Activated naive CD8-positive, alpha-beta T cell treated with anti-CD3 and anti-CD28 coated beads for 36 hours (primary cell): ENCODE data around the gene NELFE. TPM values are rescaled to one million over a fixed set of nuclear protein-coding genes. Genes with fewer than 3 reads are reported as not detected.
A peak's percentile ranks its signal among the peaks of the same experiment; 100 is the strongest.

Experiments
- DNase-seq: peaks from one replicate; pipeline ENCODE4 v3.0.0; 2021
- H3K27ac Mint-ChIP-seq: one replicate; pipeline ENCODE4 v1.8.0; 2022; ENCODE audit warnings: mild to moderate bottlenecking, moderate library complexity, mixed read lengths
- H3K27me3 Mint-ChIP-seq: one replicate; pipeline ENCODE4 v1.8.0; 2022; ENCODE audit warnings: mild to moderate bottlenecking, mixed read lengths
- H3K36me3 Mint-ChIP-seq: one replicate; pipeline ENCODE4 v1.8.0; 2021; ENCODE audit warnings: mild to moderate bottlenecking, mixed read lengths
- H3K4me1 Mint-ChIP-seq: one replicate; pipeline ENCODE4 v1.8.0; 2021; ENCODE audit warnings: mixed read lengths
- H3K4me3 Mint-ChIP-seq: one replicate; pipeline ENCODE4 v1.8.0; 2022; ENCODE audit warnings: mild to moderate bottlenecking, moderate library complexity, mixed read lengths
- H3K9me3 Mint-ChIP-seq: one replicate; pipeline ENCODE4 v1.8.0; 2022; ENCODE audit warnings: mixed read lengths
- total RNA-seq, 2 experiments: library from RNA; stranded (reverse); gene quantifications; one replicate each; pipeline ENCODE4 v1.2.3, GENCODE V29; 2021

The NELFE gene
- total RNA-seq, 2 experiments from 2014 or later = 73.8 to 75.5 TPM

DNA sequence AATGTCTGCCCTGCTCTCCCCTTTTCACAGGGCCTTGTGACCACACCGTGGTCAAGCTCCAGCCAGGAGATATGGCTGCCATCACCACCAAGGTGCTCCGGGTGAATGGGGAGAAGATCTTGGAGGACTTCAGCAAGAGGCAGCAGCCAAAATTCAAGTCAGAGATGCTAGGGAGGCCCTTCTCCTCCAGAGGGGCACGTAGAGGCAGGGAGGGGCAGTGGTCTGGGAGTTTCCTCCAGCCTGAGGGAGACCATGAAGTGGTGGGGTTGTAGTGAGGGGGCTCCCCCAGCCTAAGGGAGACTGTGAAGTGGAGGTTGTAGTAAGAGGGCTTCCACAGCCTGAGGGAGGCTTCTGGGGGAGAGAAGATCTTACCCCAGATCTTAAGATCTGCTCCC, 9.2 kb upstream of the NELFE start:
- H3K27me3 Mint-ChIP-seq = no peaks in the 10 kb centered on the region
- H3K4me3 Mint-ChIP-seq = no peak overlapping the region
- H3K36me3 Mint-ChIP-seq = peaks cover 21% of the 10 kb centered on the region
- peaks cover 26% of the 10 kb centered on the region for H3K4me1 Mint-ChIP-seq
- DNase-seq = no peak
- H3K27ac Mint-ChIP-seq = peak overlapping the region; percentile 18
- no peaks in the 10 kb centered on the region for H3K9me3 Mint-ChIP-seq

DNA sequence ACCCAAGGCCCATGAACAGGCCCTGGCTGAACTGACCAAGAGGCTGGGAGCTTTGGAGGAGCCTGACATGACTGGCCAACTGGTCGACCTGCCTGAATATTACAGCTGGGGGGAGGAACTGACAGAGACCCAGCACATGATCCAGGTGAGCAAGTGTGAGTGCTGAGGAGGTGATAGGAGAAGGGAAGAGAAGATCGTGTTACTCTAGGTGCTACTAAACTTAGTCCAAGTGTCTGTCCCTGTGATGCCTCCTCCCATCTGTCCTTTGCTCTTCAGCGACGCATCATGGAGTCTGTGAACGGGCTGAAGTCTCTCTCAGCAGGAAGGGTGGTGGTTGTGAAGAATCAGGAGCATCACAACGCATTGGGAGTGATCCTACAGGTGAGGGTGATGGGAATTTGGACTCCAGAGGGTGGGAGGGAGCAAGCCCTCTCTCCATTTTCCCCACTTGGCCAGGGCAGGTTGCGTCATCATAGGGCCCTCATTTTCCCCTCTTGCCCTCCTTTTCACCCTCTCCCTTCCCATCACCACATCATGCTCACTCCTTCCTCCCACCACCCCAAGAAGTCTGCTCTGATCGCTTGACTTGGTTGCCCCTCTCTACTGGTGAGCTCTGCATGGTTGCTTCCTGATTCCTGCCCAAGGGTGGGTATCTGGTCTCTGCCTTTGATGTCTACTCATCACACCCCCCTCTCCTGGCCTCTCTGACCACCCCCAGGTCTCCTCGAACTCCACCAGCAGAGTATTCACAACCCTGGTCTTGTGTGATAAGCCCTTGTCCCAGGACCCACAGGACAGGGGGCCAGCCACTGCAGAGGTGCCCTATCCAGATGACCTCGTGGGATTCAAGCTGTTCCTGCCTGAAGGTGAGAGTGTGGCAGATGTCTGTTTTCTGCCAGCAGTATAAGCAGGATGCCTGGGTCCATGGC, 8.5 kb upstream of the NELFE start:
- no peak overlapping the region for H3K4me3 Mint-ChIP-seq
- no peak for DNase-seq
- H3K4me1 Mint-ChIP-seq = peaks cover 23% of the 10 kb centered on the region
- peaks cover 26% of the 10 kb centered on the region for H3K36me3 Mint-ChIP-seq
- no peaks in the 10 kb centered on the region for H3K27me3 Mint-ChIP-seq
- peak overlapping the region; percentile 18 for H3K27ac Mint-ChIP-seq
- H3K9me3 Mint-ChIP-seq = no peaks in the 10 kb centered on the region

DNA sequence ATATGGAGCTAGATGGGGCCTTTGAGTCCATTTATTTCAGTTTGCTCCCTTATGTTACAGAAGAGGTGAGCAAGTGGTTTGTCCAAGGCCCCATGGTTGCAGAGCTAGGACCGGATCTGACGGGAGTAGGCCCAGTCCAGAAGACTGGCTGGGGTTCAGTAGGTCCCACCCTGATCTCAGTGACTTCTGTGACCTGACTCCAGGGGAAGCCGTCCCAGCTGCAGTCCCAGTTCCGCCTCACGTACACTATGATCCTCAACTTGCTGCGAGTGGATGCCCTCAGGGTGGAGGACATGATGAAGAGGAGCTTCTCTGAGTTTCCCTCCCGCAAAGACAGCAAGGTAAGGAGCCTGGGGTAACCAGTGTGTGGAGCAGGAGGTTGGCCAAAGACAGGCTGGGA, 7.7 kb upstream of the NELFE start:
- Mint-ChIP-seq H3K9me3 (no peaks in the 10 kb centered on the region), H3K27me3 (no peaks in the 10 kb centered on the region), H3K4me1 (peaks cover 24% of the 10 kb centered on the region), H3K27ac (no peak overlapping the region), H3K36me3 (peaks cover 33% of the 10 kb centered on the region), H3K4me3 (no peak overlapping the region)
- no peak for DNase-seq

DNA sequence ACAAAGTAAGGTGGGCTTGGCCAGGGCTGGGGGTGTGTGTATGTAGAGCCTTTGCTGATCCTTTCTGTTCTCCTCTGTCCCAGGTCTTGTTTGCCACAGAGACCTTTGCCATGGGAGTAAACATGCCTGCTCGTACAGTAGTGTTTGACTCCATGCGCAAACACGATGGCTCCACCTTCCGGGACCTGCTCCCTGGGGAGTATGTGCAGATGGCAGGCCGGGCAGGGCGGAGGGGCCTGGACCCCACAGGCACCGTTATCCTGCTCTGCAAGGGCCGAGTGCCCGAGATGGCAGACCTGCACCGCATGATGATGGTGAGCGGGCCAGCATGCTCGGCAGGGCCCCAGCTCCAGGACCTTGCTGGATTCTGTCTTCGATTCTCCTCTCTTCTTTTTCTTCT, 6.9 kb upstream of the NELFE start:
- Mint-ChIP-seq H3K9me3 (no peaks in the 10 kb centered on the region), H3K27me3 (no peaks in the 10 kb centered on the region), H3K27ac (peak overlapping the region; percentile 49), H3K36me3 (peaks cover 34% of the 10 kb centered on the region), H3K4me3 (no peak overlapping the region), H3K4me1 (peaks cover 24% of the 10 kb centered on the region)
- DNase-seq = no peak

DNA sequence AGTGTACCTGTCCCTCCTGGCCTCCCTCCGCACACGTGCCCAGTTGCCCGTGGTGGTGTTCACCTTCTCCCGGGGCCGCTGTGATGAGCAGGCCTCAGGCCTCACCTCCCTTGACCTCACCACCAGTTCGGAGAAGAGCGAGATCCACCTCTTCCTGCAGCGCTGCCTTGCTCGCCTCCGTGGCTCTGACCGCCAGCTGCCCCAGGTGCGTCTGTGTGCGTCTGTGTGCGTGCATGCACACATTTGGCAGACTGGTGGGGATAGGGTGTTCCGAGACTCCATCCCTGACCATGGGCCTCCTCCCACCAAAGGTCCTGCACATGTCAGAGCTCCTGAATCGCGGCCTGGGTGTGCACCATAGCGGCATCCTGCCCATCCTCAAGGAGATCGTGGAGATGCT, 5.2 kb upstream of the NELFE start:
- no peak for DNase-seq
- Mint-ChIP-seq H3K9me3 (no peaks in the 10 kb centered on the region), H3K36me3 (peaks cover 28% of the 10 kb centered on the region), H3K27ac (peak overlapping the region; percentile 19), H3K4me1 (peaks cover 19% of the 10 kb centered on the region), H3K27me3 (no peaks in the 10 kb centered on the region), H3K4me3 (no peak overlapping the region)

DNA sequence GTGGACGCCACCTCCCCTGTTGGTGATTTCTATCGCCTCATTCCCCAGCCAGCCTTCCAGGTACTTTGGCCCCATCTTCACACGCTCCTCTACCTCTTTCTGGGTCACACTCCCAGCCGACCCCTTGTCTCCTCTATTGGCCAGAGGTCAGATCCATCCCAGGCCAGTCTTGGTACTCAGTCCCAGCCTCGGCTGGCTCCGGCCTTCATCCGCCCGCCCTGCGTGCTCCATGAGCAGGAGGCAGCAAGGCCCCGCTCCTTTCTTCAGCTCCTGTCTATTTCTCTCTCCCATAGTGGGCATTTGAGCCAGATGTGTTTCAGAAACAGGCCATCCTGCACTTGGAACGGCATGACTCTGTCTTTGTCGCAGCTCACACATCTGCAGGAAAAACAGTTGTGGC, 2.8 kb upstream of the NELFE start:
- Mint-ChIP-seq H3K9me3 (no peaks in the 10 kb centered on the region), H3K27ac (peak overlapping the region; percentile 31), H3K4me1 (peaks cover 24% of the 10 kb centered on the region), H3K36me3 (peaks cover 28% of the 10 kb centered on the region), H3K4me3 (no peak overlapping the region), H3K27me3 (no peaks in the 10 kb centered on the region)
- no peak for DNase-seq

DNA sequence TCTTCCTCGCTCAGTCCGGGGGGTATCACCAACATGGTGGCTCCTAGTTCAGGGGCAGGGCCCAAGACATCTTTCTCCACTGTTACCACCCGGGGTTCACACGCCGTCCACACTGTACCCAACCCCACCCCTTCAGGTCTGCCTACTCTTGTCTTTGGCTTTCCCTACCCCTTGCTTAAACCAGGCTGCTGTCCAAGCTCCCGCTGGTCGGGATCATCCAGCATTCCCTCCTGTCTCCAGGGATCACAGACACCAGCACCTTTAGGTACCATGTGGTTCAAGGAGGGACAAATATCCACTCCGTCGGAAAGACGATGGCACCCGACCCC, 395 bp downstream of the NELFE start:
- Mint-ChIP-seq H3K4me1 (peaks cover 24% of the 10 kb centered on the region), H3K36me3 (peaks cover 38% of the 10 kb centered on the region), H3K27me3 (no peaks in the 10 kb centered on the region), H3K27ac (peak overlapping the region; percentile 92), H3K9me3 (no peaks in the 10 kb centered on the region), H3K4me3 (peak overlapping the region; percentile 98)
- DNase-seq = no peak

DNA sequence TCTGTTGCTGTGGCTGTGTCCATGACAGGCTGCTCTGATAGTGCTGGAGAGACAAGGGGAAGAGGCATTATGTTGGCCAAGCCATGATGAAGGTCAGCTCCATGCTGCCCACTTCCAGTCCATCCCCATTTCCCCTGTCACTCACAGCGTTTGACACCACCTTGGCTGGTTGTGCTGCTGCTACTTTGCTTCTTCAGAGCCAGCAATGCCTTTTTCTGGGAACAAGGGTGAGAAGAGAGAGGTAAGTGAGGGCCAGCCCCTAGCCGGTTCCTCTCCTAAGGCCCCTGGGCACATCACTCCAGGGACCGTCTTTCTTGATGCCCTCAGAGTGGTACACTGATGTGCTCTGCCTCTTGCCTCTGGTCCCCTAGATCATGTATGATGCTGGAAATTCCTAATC, 2.0 kb downstream of the NELFE start:
- Mint-ChIP-seq H3K36me3 (peaks cover 32% of the 10 kb centered on the region), H3K27ac (no peak overlapping the region), H3K4me1 (peaks cover 20% of the 10 kb centered on the region)

DNA sequence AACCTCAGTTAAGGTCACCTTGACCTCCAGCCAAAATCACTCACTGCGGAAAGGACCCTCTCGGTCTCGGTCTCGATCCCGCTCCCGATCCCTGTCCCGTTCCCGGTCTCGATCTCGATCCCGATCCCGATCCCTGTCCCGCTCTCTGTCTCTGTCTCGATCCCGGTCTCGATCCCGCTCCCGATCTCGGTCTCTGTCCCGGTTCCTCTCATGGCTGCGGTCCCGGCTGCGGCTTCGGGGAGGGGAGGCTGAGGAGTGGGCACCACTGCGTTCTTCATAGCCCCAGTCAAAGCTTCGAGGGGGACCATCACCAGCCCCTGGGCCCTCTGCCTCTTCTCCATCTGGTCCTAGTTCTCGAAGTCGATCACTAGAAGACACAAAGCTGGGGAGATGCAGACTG, 4.3 kb downstream of the NELFE start:
- Mint-ChIP-seq H3K9me3 (no peaks in the 10 kb centered on the region), H3K4me1 (peaks cover 7% of the 10 kb centered on the region), H3K27me3 (no peaks in the 10 kb centered on the region), H3K36me3 (peaks cover 25% of the 10 kb centered on the region), H3K4me3 (no peak overlapping the region), H3K27ac (no peak overlapping the region)
- DNase-seq = no peak

More for the DNA sequence above, 2.0 kb downstream of the NELFE start:
- Mint-ChIP-seq H3K9me3 (no peaks in the 10 kb centered on the region), H3K27me3 (no peaks in the 10 kb centered on the region), H3K4me3 (no peak overlapping the region)
- no peak for DNase-seq

DNA sequence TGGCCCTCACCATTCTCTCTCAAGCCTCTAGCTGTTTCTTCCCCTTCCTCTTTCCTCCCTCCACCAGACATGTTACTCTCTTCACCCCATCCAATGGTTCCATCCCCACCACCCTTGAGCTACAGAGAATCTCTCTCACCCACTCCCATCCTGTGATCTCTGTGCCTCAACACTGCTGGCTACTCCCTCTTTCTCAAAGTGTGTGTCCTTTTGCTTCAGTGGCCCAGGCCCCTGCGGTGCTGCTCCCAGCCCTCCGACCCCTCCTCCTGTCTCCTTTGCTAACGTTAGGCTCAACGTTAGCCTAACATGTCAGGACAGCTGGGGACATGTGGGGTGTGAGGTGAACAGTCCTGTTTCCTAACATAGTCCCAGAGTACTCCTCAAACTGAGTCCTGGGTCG, 5.9 kb downstream of the NELFE start:
- Mint-ChIP-seq H3K27ac (peak overlapping the region; percentile 56), H3K36me3 (peaks cover 23% of the 10 kb centered on the region), H3K4me3 (no peak overlapping the region), H3K4me1 (peaks cover 7% of the 10 kb centered on the region), H3K27me3 (no peaks in the 10 kb centered on the region), H3K9me3 (no peaks in the 10 kb centered on the region)
- DNase-seq = no peak

DNA sequence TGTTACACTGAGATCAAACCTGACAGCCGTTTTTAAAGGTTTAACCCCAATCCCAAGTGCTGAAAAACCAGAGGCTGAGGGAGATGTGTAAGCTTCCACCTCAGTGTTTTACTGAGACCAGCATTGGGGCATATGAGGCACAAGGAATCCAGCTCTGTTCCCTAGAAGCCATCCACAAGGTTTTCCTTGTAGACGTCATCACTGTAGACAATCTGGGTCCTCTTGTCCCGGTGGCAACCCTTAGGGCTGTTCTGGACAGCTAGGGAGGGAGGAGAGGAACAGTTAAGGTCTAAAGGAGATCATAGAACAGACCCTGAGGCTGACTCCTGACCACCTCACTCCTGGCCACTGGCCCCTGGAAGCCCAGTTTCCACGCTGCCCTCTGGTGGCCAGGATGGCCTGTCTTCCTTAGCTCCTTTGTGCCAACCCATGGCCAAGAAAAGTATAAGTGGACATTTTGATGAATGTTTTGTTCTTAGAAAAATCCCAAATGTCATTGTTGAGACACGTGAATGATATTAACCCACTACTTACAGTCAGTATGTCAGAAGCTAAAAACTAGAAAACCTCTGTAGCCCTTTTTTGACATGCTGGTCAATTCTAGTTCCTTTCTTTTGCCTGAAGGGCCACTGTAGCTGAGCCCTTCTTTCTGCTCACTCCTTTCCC, 6.5 kb downstream of the NELFE start:
- no peak for DNase-seq
- peaks cover 1% of the 10 kb centered on the region for H3K4me1 Mint-ChIP-seq
- peaks cover 23% of the 10 kb centered on the region for H3K36me3 Mint-ChIP-seq
- H3K27me3 Mint-ChIP-seq = peaks cover 3% of the 10 kb centered on the region
- H3K27ac Mint-ChIP-seq = peak overlapping the region; percentile 56
- H3K9me3 Mint-ChIP-seq = no peaks in the 10 kb centered on the region
- no peak overlapping the region for H3K4me3 Mint-ChIP-seq

DNA sequence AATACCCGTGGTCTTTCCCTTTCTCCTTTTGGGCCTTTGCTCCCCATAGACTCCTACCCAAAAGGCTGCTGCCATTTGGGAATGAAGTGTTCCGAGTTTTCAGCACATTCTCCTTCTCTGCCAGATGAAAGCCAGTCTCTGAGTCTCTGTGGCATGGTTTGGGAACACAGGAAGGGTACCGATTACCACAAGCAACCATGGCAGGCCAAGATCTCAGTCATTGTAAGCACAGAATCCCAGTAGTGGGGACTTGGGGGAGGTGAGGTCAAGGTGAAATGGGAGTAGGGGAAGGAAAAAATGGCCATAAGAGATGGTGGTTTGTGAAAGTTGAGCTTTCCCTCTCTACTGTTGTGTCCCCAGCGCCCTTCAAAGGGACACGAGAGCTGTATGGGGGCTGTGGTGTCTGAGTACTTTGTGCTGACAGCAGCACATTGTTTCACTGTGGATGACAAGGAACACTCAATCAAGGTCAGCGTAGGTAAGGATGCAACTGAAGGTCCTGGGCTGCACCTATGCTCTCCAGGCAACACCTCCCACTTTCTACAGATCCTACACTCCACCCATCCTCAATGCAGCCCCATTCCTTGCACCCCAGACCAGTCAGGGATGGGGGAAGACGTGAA, 8.7 kb downstream of the NELFE start:
- Mint-ChIP-seq H3K36me3 (peaks cover 16% of the 10 kb centered on the region), H3K4me3 (no peak overlapping the region), H3K27me3 (peaks cover 3% of the 10 kb centered on the region), H3K9me3 (no peaks in the 10 kb centered on the region), H3K4me1 (peaks cover 9% of the 10 kb centered on the region), H3K27ac (no peak overlapping the region)
- DNase-seq = no peak

DNA sequence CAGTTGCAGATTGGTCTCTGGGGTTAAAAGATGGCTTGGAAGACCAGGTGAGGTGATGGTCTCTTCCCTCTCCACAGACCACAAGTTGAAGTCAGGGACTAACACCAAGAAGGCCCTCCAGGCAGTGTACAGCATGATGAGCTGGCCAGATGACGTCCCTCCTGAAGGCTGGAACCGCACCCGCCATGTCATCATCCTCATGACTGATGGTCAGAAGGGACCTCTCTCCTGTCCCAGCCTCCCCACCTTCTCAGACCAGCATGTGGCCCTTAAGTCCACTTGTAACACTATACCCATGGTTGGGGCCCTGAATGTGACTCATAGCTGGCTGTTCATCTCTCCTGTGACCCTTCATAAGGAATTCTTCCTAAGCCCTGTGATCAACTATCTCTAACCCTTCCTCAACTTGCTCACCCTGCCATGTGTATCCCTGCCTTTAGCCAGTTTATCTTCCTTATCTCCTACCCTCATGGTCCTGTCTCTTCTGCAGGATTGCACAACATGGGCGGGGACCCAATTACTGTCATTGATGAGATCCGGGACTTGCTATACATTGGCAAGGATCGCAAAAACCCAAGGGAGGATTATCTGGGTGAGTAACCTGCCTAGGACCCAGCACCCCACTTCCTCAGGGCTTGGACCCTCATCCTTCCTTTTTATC, 9.9 kb downstream of the NELFE start:
- Mint-ChIP-seq H3K4me1 (peaks cover 9% of the 10 kb centered on the region), H3K36me3 (peaks cover 8% of the 10 kb centered on the region), H3K27me3 (peaks cover 3% of the 10 kb centered on the region), H3K9me3 (no peaks in the 10 kb centered on the region), H3K4me3 (no peak overlapping the region), H3K27ac (no peak overlapping the region)
- DNase-seq = no peak

DNA sequence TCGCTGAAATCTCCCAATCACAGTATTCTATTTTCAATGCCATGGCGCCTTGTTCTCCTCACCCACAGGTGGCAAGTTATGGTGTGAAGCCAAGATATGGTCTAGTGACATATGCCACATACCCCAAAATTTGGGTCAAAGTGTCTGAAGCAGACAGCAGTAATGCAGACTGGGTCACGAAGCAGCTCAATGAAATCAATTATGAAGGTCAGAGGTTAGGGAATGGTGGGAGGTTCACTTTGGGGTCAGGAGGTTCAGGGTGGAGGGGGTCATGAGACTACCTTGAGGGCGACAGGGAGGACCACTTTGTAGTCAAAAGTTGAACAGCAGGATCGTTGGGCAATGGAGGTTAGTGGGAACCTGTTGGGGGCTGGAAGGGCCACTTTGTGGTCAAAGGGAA, 10.5 kb downstream of the NELFE start:
- Mint-ChIP-seq H3K36me3 (peaks cover 6% of the 10 kb centered on the region), H3K9me3 (no peaks in the 10 kb centered on the region), H3K4me3 (no peak overlapping the region), H3K27ac (no peak overlapping the region), H3K4me1 (peaks cover 9% of the 10 kb centered on the region), H3K27me3 (peaks cover 3% of the 10 kb centered on the region)
- DNase-seq = no peak

DNA sequence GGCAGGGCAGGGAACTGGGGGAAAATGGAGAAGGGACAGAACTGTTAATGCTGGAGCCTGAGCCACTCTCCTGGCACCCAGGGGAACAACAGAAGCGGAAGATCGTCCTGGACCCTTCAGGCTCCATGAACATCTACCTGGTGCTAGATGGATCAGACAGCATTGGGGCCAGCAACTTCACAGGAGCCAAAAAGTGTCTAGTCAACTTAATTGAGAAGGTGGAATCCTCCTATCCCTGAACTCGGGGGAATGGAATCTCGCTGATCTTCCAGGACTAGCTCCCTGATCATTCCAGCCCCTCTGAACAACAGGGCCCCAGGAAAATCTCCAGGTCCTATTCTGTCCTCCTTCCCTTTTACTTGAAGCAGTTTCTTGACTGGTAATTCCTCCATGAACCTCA, 10.9 kb downstream of the NELFE start:
- Mint-ChIP-seq H3K9me3 (no peaks in the 10 kb centered on the region), H3K27me3 (peaks cover 3% of the 10 kb centered on the region), H3K27ac (no peak overlapping the region), H3K4me3 (no peak overlapping the region), H3K36me3 (peaks cover 1% of the 10 kb centered on the region), H3K4me1 (peaks cover 9% of the 10 kb centered on the region)
- DNase-seq = no peak
